RWPE1 (cell line): ENCODE results near the gene ATP6V1B1.

Source experiments
- CTCF ChIA-PET: fragments of 350-600 bp; sonication (Branson Sonifier 250); formaldehyde crosslinking; extraction: SDS; loops from one replicate; lab custom pipeline; 2021; lab: Yijun Ruan, JAX
- POLR2A ChIA-PET: fragments of 400-600 bp; formaldehyde crosslinking; extraction: SDS; loops from one replicate; lab custom pipeline; 2020; ENCODE audit warnings: antibody characterized with exemption; ENCODE audit not compliant: low non-redundant PET; lab: Yijun Ruan, JAX
- DNase-seq: peaks from one replicate; pipeline ENCODE4 v3.0.0; 2012; ENCODE audit warnings: low spot score
- H3K27ac ChIP-seq: fragments of 450-650 bp; 2 replicates; pipeline ENCODE4 v1.5.1; 2017
- TF ChIP-seq, protein P1 (sequence below): fragments of 450-650 bp; conservative IDR thresholded peaks from 2 replicates; pipeline ENCODE4 v1.5.1; 2017; ENCODE audit warnings: low read depth, mild to moderate bottlenecking

The ATP6V1B1 gene

DNA sequence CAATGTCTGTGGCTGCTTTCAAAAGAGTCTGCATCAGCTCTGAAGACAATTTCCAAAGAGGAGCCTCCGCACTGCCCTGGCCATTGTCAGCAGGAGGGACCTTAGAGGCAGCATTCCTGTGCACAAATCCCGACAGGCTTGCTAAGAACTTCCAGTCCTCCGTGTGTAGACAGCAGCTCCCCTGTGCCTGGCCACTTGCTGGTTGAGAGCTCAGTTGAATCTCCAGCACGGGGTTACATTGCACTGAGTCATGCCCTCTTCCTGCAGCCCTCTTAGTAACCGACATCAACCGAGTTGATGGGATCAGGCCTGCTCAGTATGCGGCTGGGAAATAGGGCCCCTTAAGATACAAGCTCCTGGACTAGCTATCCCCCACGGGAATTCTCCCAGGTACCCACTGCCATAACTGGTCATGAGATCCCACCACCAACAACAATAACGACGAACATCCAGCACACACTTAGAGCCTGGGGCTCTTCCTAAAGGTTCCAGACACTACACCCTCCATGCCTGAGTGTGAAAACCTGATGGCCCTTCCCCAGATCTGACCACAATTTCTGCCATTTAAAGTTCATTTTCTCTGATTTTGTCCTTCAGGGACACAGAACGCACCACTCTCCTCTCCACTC lies 12.0 kb downstream of the ATP6V1B1 start:
- H3K27ac ChIP-seq, result no peak overlapping the region
- CTCF ChIA-PET, result interaction anchor here (0.6 to 3.8 kb wide), 26 partner anchors 9 to 715 kb away, joined by 3 to 44 read pairs (median 4); partner anchors contain the start of gene FIGLA
- TF ChIP-seq, protein P1, sequence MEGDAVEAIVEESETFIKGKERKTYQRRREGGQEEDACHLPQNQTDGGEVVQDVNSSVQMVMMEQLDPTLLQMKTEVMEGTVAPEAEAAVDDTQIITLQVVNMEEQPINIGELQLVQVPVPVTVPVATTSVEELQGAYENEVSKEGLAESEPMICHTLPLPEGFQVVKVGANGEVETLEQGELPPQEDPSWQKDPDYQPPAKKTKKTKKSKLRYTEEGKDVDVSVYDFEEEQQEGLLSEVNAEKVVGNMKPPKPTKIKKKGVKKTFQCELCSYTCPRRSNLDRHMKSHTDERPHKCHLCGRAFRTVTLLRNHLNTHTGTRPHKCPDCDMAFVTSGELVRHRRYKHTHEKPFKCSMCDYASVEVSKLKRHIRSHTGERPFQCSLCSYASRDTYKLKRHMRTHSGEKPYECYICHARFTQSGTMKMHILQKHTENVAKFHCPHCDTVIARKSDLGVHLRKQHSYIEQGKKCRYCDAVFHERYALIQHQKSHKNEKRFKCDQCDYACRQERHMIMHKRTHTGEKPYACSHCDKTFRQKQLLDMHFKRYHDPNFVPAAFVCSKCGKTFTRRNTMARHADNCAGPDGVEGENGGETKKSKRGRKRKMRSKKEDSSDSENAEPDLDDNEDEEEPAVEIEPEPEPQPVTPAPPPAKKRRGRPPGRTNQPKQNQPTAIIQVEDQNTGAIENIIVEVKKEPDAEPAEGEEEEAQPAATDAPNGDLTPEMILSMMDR, result no peak
- no peak for DNase-seq
- POLR2A ChIA-PET, result no interaction called here

DNA sequence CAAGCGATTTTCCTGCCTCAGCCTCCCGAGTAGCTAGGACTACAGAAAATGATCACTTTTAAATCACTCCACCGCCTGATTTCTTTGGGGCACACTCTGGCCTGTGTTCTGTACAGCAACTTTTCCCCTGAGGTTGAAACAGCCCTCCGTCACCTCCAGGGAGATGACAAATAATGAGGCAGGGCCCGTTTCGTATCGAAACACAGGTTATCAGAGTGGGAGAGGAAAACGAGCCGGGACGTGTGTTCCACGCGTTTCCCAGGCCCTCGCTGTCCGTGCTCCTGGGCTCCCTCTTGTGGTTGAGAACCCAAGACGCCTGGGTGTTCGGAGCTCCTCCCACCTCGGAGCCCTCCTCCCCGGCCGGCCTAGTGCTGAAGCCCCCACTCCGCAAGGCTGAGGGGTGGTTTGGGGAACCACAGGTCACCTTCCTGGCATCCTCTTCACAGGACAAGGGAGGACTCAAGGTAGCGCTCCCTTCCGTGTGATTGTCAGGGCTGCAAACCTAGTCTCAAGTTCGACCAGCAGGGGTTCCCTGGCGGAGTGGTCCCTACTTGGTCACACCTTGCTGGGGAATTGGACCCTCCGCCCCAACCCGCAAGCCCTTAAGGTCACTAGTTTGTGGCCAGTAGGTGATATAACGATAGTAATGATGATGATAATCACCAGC lies 12.8 kb downstream of the ATP6V1B1 start:
- TF ChIP-seq, protein P1, result peak; percentile 93
- DNase-seq, result peak; percentile 80
- CTCF ChIA-PET, result interaction anchor here (0.6 to 3.8 kb wide), 31 partner anchors 10 to 714 kb away, joined by 3 to 44 read pairs (median 3); partner anchors contain the start of gene FIGLA
- H3K27ac ChIP-seq, result no peak overlapping the region
- POLR2A ChIA-PET, result no interaction called here

DNA sequence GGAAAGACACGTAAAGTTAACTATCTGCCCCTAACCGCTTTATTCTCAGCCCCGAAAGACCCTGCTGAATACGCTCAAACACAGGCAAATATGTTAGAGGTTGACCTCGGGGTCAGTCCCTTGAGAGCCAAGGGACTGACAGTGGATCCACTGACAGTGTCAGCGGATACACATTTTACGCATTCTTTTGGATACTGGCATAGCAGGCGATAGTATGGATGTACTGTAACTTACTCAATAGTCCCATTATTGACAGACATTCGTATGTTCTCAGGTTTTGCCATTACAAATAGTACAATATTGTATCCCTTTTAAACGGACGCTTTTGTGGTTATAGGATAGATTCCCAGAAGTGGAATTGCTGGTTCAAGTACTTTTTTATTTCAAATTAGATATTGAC lies 13.4 kb downstream of the ATP6V1B1 start:
- TF ChIP-seq, protein P1, result no peak
- DNase-seq, result no peak
- H3K27ac ChIP-seq, result no peak overlapping the region
- ChIA-PET CTCF (interaction anchor here (0.6 to 3.8 kb wide), 23 partner anchors 11 to 605 kb away, joined by 3 to 44 read pairs (median 4); partner anchors contain the start of gene FIGLA), POLR2A (no interaction called here)

DNA sequence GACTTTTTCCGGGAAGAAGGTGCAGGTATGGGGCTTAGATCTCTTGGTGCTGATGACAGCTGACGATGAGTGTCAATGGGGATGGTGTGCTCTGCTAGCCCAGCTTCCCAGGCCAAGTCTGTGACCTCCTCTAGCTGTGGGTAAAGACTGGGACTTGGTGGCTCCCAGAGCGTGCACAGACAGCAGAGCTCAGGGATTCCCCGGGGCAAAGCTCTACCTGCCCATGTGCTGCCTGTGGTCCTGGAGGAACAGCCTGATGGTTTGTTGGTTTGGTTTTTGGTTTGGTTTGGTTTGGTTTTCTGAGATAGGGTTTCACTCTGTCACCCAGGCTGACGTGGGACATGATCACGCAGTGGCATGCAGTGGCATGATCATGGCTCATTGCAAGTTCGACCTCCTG lies 19.2 kb downstream of the ATP6V1B1 start:
- CTCF ChIA-PET, result interaction anchor here (1.5 kb wide), 1 partner anchor 166 kb away, joined by 7 read pairs; no protein-coding TSS in a partner anchor

DNA sequence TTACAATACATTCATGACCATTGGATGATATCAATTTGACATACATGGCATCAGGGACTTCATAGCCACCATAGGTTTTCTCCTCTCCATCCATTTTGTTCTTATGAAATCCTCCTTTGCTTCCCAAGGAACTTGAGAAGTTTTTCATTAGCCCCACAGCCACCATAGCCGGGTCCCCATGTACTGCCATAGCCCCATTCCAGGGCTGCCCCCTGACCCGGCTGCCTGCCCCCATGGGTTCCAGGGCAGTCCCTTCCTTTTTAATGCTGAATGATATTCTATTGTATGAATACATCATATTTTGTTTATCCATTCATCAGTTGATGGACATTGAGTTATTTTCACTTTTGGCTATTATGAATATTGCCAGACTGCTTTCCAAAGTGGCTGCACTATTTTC lies 20.4 kb downstream of the ATP6V1B1 start:
- H3K27ac ChIP-seq, result no peak overlapping the region
- ChIA-PET POLR2A (no interaction called here), CTCF (interaction anchor here (0.6 to 1.5 kb wide), 2 partner anchors 92 to 167 kb away, joined by 5 to 7 read pairs; no protein-coding TSS in a partner anchor)
- TF ChIP-seq, protein P1, result no peak
- DNase-seq, result no peak

More for the DNA sequence above, 19.2 kb downstream of the ATP6V1B1 start:
- POLR2A ChIA-PET, result no interaction called here
- TF ChIP-seq, protein P1, result no peak
- H3K27ac ChIP-seq, result no peak overlapping the region
- no peak for DNase-seq

DNA sequence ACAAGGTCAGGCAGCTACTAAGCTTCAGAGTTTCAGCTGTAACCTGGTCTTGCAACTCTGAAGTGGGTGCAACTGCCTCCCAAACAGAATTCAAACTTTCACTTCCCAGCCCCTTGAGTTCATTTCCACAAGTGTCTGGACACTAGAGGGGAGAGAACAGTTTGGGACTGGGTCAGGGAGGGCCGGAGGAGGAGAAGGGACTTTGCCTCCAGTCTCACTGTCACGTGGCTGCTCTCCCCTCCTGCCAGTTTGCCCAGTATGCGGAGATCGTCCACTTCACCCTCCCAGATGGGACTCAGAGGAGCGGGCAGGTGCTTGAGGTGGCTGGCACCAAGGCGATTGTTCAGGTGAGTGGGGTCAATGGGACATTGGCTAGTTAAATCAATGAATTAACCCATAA lies 22.1 kb downstream of the ATP6V1B1 start:
- no peak overlapping the region for H3K27ac ChIP-seq
- ChIA-PET CTCF (interaction anchor here (0.7 kb wide), 1 partner anchor 10 kb away, joined by 3 read pairs; no protein-coding TSS in a partner anchor), POLR2A (no interaction called here)
- no peak for DNase-seq
- TF ChIP-seq, protein P1, result no peak
